ENCODE data around the gene ETV7.

The ETV7 gene

GRCh38 chr6:36323062-36323461 is 64.4 kb downstream of the ETV7 start:
- no peak for DNase-seq (ENCODE audit: low read depth, low spot score)

DNA sequence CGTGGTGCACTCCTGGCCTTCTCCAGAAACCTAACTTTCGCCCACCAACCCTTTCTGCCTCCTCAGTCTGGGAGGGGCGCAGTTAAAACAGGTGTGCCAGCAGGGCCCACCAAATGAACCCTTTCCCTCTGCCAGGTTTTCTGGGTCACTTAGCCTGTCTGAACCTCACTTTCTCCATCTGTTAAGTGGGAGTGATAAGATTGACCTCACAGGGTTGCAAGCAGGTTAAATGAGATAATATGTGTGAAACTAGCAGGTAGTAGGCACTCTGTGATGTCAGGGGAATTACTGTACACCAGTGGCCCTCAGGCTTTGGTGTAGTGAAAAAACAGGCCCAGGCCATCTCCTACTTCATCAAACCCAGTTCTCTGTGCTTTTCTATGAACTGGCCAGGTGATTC is 64.9 kb downstream of the ETV7 start:
- DNase-seq (ENCODE audit: low read depth, low spot score) = no peak

DNA sequence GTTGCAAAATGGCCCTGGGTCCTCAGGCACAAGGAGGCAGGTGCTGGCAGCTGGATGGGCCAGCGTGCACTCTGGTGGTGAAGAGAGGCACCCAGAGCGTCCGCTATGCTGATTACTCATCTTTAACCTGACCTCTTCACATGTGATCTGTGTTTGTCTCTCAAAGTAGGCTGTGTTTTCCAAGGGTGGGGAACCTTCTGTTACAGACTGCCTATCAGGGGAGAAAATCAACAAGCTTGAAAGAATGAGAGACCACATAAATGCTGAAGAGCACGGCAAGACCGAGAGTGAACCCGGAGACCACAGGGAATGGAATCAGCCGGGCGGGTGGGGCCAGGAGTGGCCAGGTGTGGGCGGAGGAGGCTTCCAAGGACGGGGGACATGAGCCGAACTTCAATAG is 67.0 kb downstream of the ETV7 start:
- no peak for DNase-seq (ENCODE audit: low read depth, low spot score)

GRCh38 chr6:36319821-36320220 is 67.6 kb downstream of the ETV7 start:
- DNase-seq (ENCODE audit: low read depth, low spot score) = no peak

DNA sequence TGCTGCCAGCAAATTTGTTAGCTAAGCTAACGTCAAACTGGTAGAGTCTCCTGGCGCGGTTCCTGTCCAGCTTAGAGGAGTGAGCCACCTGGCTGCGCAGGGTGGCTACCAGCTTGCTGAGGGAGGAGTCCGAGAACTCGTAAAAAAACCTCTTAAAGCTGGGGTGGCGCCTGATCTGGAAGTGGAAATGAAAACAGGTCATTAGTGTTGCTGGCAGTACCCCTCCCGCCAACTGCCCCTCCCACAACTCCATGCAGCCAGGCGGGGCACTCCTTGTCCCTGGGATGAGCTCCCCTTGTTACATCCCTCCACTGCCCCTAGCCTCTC is 68.1 kb downstream of the ETV7 start:
- DNase-seq (ENCODE audit: low read depth, low spot score) = no peak

DNA sequence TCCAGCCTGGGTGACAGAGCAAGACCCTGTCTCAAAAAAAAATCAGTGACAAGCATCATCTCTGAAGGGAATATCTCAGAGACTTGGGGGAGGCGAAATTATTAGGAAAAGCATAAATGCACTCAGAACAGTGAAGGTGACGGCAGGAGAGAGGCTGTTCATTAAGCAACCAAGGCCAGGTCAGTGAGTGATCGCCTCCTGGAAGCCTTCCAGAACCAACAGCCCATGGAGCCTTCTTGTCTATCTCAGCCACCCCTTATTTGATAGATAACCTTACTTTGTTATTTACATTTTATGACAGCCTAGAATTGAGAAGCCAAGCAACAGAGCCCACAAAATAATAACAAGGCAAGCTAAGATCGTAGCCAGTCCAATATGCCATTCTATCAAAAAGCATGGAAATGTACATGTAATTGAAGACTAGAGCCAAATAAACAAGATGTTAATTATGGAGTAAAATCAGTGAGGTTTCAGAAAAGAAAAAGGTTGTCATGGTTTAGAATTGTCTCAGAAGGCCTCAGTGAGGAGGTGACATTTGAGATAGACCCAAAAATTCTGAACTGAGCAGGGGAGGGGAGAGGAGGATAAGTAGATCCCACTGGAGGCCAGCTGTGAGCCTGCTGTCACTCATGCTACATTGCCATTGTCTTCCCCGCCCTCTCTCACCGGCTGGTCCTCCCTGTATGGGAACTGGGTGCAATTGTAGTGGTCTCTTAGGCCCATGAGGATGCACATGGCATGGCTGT is 68.6 kb downstream of the ETV7 start:
- DNase-seq (ENCODE audit: low read depth, low spot score) = no peak

- DNase-seq (ENCODE audit: low read depth, low spot score) = no peak
These were observed 69.8 kb downstream of the ETV7 start for GRCh38 chr6:36317623-36318022.
